Panc1 (cell line): Measurements from ENCODE around the gene MYO7A. TPM values are rescaled to one million over a fixed set of nuclear protein-coding genes. Genes with fewer than 3 reads are reported as not detected.

Experiments
- ATAC-seq: fragments of 200-7000 bp; cut with Tn5 transposase; 2 replicates; pipeline ENCODE4 v1.9.1; 2020; ENCODE audit warnings: mild to moderate bottlenecking, moderate library complexity
- BruUV-seq: library from RNA; stranded (reverse); fragments of 400-500 nt; replicated peaks from 2 replicates; lab custom pipeline; 2021; lab: Mats Ljungman, UMichigan
- CTCF ChIA-PET: fragments of 300-600 bp; sonication (Branson Sonifier 250); formaldehyde crosslinking; loops from one replicate; lab custom pipeline; 2022; ENCODE audit warnings: antibody characterized with exemption; lab: Charles Lee
- POLR2A ChIA-PET: fragments of 300-600 bp; sonication (Branson Sonifier 250); formaldehyde crosslinking; loops from one replicate; lab custom pipeline; 2022; ENCODE audit warnings: antibody characterized with exemption; lab: Charles Lee
- DNase-seq: peaks from one replicate; pipeline ENCODE4 v3.0.0-alpha.2; 2010; ENCODE audit warnings: low read depth, low spot score
- H3K27ac ChIP-seq: 2 replicates; pipeline ENCODE4 v1.5.1; 2011; ENCODE audit warnings: mild to moderate bottlenecking, low read length, inconsistent platforms
- H3K27me3 ChIP-seq: fragments of 200-500 bp; sonication (Bioruptor generic); 2 replicates; pipeline ENCODE4 v1.6.0; 2014; ENCODE audit warnings: low read length, inconsistent platforms; ENCODE audit not compliant: control insufficient read depth, insufficient read depth
- H3K36me3 ChIP-seq: fragments of 200-500 bp; sonication (Bioruptor generic); 2 replicates; pipeline ENCODE4 v1.5.1; 2014; ENCODE audit warnings: inconsistent platforms, mild to moderate bottlenecking, low read length, moderate library complexity; ENCODE audit not compliant: control insufficient read depth, insufficient read depth
- H3K4me1 ChIP-seq: 2 replicates; pipeline ENCODE4 v1.5.1; 2011; ENCODE audit warnings: inconsistent platforms, mild to moderate bottlenecking, low read length, moderate library complexity; ENCODE audit not compliant: control insufficient read depth, insufficient read depth
- H3K4me3 ChIP-seq, 2 experiments: 2 replicates each; pipeline ENCODE4 v1.5.1; 2011 to 2012; ENCODE audit warnings: low read depth in 2 of 2, low read length in 2 of 2, mild to moderate bottlenecking in 2 of 2, inconsistent platforms in 1 of 2, moderate library complexity in 1 of 2
- H3K9me3 ChIP-seq: fragments of 200-500 bp; sonication (Bioruptor generic); 2 replicates; pipeline ENCODE4 v1.5.1; 2014; ENCODE audit warnings: low read depth, mild to moderate bottlenecking, inconsistent platforms, low read length, moderate library complexity; ENCODE audit not compliant: control insufficient read depth, insufficient read depth
- CTCF ChIP-seq: fragments of 450-650 bp; IDR thresholded peaks from 2 replicates; pipeline ENCODE4 v1.5.1; 2017; ENCODE audit warnings: mild to moderate bottlenecking
- POLR2AphosphoS5 ChIP-seq: IDR thresholded peaks from 2 replicates; pipeline ENCODE4 v1.6.1; 2012; ENCODE audit warnings: mild to moderate bottlenecking, low read depth, low read length, moderate library complexity
- REST ChIP-seq, 2 experiments: IDR thresholded peaks; 2 replicates each; pipeline ENCODE4 v1.6.1; 2011 to 2012; ENCODE audit warnings: low read depth in 2 of 2, control low read depth in 1 of 2, low read length in 1 of 2, mild to moderate bottlenecking in 1 of 2, moderate library complexity in 1 of 2; ENCODE audit not compliant: insufficient read depth in 1 of 2
- SIN3A ChIP-seq: IDR thresholded peaks from 2 replicates; pipeline ENCODE4 v1.6.1; 2012; ENCODE audit warnings: low read depth, mild to moderate bottlenecking, low read length, moderate library complexity, borderline replicate concordance; ENCODE audit not compliant: insufficient read depth
- TCF7L2 ChIP-seq: IDR thresholded peaks from 2 replicates; pipeline ENCODE4 v1.6.1; 2011; ENCODE audit warnings: mild to moderate bottlenecking, low read depth, low read length, inconsistent platforms
- in situ Hi-C: cut with HindIII; loops from 2 replicates; pipeline ENCODE4 v1.10.0; 2016; ENCODE audit warnings: low sequenced_read_pairs, low pct_unique_long_range_greater_than_20kb
- intact Hi-C: fragments of 100-400 bp; cut with micrococcal nuclease; formaldehyde crosslinking; loops from one replicate; pipeline ENCODE4 v1.10.0; 2022; ENCODE audit not compliant: unreplicated experiment
- total RNA-seq: library from RNA; stranded (reverse); gene quantifications from one replicate; pipeline ENCODE4 v1.2.1, GENCODE V29; 2021; ENCODE audit not compliant: unreplicated experiment

The MYO7A gene
- total RNA-seq, 1 experiment from 2014 or later: 1.3 TPM

DNA sequence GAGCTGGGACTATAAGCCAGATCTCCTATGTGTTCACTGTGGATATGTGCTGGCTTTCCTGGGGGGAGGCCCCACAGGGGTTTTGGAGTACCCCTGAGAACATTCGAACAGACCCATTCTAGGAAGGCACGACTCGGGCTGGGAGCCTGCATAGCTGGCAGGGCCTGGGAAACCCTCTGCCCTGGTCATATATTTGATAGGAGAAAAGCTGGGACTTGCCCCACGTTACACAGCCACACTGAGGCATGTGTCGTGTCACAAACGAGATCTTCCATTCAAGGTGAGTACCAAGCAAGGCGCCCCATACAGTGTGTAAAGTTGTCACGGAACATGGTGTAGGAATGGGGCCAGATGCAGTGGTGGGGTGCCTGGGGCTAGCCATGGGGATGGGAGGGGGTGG is 11.2 kb downstream of the MYO7A start:
- intact Hi-C loops: no loop called here
- BruUV-seq: no TSS peak
- POLR2A ChIA-PET: no interaction called here

DNA sequence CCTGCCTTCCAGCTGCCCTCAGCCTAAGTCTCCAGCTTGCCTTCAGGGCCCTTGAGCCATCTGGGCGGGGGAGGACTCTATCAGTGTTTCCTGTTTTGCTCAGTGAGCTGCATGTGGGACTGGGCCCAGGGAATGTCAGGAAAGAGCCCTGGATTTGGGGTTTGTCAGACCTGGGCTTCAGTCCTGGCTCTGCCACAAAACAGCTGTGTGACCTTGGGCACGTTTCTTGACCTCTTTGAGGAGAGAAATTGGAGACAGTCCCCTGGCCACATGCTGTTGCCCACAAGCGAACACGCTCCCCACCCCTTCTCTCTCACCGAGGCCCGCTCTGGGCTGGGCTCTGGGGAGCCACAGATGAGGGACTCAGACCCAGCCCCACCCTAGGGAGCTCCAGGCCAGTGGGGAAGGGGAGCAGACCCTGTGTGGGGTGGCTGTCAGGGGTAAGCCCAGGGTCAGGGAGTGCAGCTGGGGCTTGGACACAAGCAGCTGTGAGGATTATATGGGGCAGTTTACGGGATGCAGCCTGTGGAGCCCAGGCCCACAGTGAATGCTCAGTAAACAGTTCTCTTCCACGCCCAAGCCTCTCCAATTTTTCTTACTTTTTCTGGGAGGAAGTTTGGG is 12.3 kb downstream of the MYO7A start:
- intact Hi-C loops (no loop called here), in situ Hi-C loops (loop anchor here (10.0 kb wide), 1 partner anchor 76 kb away; the partner anchor contains the start of gene CAPN5)
- TF ChIP-seq CTCF: no peak
- TF ChIP-seq TCF7L2: no peak
- no peak for TF ChIP-seq POLR2AphosphoS5
- no peak for TF ChIP-seq REST (IDR thresholded peaks at IDR 0.05; ENCODE audit: insufficient read depth in 1 of 2, low read depth in 2 of 2, low read length in 1 of 2)
- TF ChIP-seq SIN3A: no peak
- ATAC-seq (no peak), DNase-seq (no peak)
- POLR2A ChIA-PET: interaction anchor here (0.5 kb wide), 1 partner anchor 242 kb away, joined by 4 read pairs; no protein-coding TSS in a partner anchor
- CTCF ChIA-PET: interaction anchor here (0.6 kb wide), 1 partner anchor 40 kb away, joined by 3 read pairs; no protein-coding TSS in a partner anchor
- Histone ChIP-seq H3K4me3 (no peak overlapping the region), H3K4me1 (0 out of 2 replicates have a peak, but pooled peaks cover 2% of the 10 kb centered on the region), H3K27me3 (no peaks in the 10 kb centered on the region), H3K27ac (no peak overlapping the region), H3K9me3 (no peaks in the 10 kb centered on the region), H3K36me3 (no peaks in the 10 kb centered on the region)
- no TSS peak for BruUV-seq

More for the DNA sequence above, 11.2 kb downstream of the MYO7A start:
- no peak for TF ChIP-seq SIN3A
- TF ChIP-seq REST (IDR thresholded peaks at IDR 0.05; ENCODE audit: insufficient read depth in 1 of 2, low read depth in 2 of 2, low read length in 1 of 2): no peak
- TF ChIP-seq CTCF: no peak
- no peak for TF ChIP-seq POLR2AphosphoS5
- no peak for TF ChIP-seq TCF7L2
- DNase-seq (no peak), ATAC-seq (no peak)
- Histone ChIP-seq H3K27ac (no peak overlapping the region), H3K4me1 (0 out of 2 replicates have a peak, but pooled peaks cover 2% of the 10 kb centered on the region), H3K4me3 (no peak overlapping the region), H3K9me3 (no peaks in the 10 kb centered on the region), H3K27me3 (no peaks in the 10 kb centered on the region), H3K36me3 (no peaks in the 10 kb centered on the region)
- CTCF ChIA-PET: interaction anchor here (0.6 kb wide), 1 partner anchor 15 kb away, joined by 3 read pairs; no protein-coding TSS in a partner anchor
- in situ Hi-C loops: no loop called here
